HG02763 (cell line): ENCODE measurements around the gene EPB41L4A.
"Not testable (repeated sequence)": the region's sequence is repeated elsewhere in the genome, so short reads cannot be mapped to it uniquely, and the experiment has no call there.

Experiments
- ATAC-seq: cut with Tn5 transposase; IDR thresholded peaks from one replicate; pipeline ENCODE4 v1.9.1; 2021; ENCODE audit warnings: mild to moderate bottlenecking, moderate library complexity; ENCODE audit not compliant: unreplicated experiment

Gene EPB41L4A

GRCh38 chr5:112217843-112218579 lies 201.1 kb downstream of the EPB41L4A start:
- ATAC-seq, result no peak

GRCh38 chr5:112216140-112216539 lies 202.9 kb downstream of the EPB41L4A start:
- ATAC-seq, result no peak

- ATAC-seq, result no peak
Measured at GRCh38 chr5:112210430-112211005, 208.6 kb downstream of the EPB41L4A start.

GRCh38 chr5:112208699-112209615 lies 210.1 kb downstream of the EPB41L4A start:
- no peak for ATAC-seq

GRCh38 chr5:112208195-112208594 lies 210.9 kb downstream of the EPB41L4A start:
- not testable (repeated sequence) for ATAC-seq

GRCh38 chr5:112205846-112206245 lies 213.2 kb downstream of the EPB41L4A start:
- no peak for ATAC-seq

GRCh38 chr5:112203229-112203628 lies 215.8 kb downstream of the EPB41L4A start:
- ATAC-seq, result no peak

GRCh38 chr5:112202694-112203093 lies 216.4 kb downstream of the EPB41L4A start:
- ATAC-seq, result no peak

- ATAC-seq, result no peak
Measured at GRCh38 chr5:112201141-112201540, 217.9 kb downstream of the EPB41L4A start.

- ATAC-seq, result no peak
Measured at GRCh38 chr5:112200131-112200530, 218.9 kb downstream of the EPB41L4A start.

GRCh38 chr5:112196584-112196983 lies 222.5 kb downstream of the EPB41L4A start:
- ATAC-seq, result no peak

- no peak for ATAC-seq
Measured at GRCh38 chr5:112195924-112196323, 223.2 kb downstream of the EPB41L4A start.

- no peak for ATAC-seq
Measured at GRCh38 chr5:112192866-112193265, 226.2 kb downstream of the EPB41L4A start.

- no peak for ATAC-seq
Measured at GRCh38 chr5:112192072-112192471, 227.0 kb downstream of the EPB41L4A start.

GRCh38 chr5:112189391-112189790 lies 229.7 kb downstream of the EPB41L4A start:
- no peak for ATAC-seq

- ATAC-seq, result no peak
Measured at GRCh38 chr5:112186401-112186990, 232.6 kb downstream of the EPB41L4A start.

GRCh38 chr5:112183874-112184273 lies 235.2 kb downstream of the EPB41L4A start:
- no peak for ATAC-seq

- no peak for ATAC-seq
Measured at GRCh38 chr5:112183103-112183711, 235.9 kb downstream of the EPB41L4A start.

GRCh38 chr5:112179290-112179689 lies 239.8 kb downstream of the EPB41L4A start:
- no peak for ATAC-seq

GRCh38 chr5:112174959-112175594 lies 244.0 kb downstream of the EPB41L4A start:
- ATAC-seq, result peak; percentile 83
